HG02610 (cell line): ENCODE measurements around the gene EHD4.

Experiments used
- ATAC-seq: cut with Tn5 transposase; IDR thresholded peaks from one replicate; pipeline ENCODE4 v1.9.1; 2021; ENCODE audit warnings: mild to moderate bottlenecking, moderate library complexity; ENCODE audit not compliant: unreplicated experiment

The EHD4 gene

GRCh38 chr15:41940441-41940857 lies 31.9 kb downstream of the EHD4 start:
- no peak for ATAC-seq

DNA sequence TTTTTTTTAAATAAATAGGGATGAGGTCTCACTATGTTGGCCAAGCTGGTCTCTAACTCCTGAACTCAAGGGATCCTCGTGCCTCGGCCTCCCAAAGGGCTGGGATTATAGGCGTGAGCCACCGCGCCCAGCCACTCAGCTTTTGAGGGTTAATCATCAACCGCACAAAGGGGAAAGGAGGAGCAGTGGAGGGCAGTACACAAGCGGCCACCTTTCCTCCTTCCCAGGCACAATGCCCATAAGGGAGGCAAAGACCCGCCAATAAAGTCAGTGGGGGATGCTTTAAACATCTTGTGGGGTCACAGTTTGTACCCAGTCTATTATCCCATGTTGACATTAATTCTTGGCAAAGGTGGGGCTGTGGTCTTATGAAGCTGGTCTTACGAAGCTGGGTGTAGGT lies 32.4 kb downstream of the EHD4 start:
- no peak for ATAC-seq

- ATAC-seq, result no peak
Measured at GRCh38 chr15:41937568-41937923, 34.8 kb downstream of the EHD4 start.

GRCh38 chr15:41936649-41937567 lies 35.4 kb downstream of the EHD4 start:
- ATAC-seq, result no peak

- no peak for ATAC-seq
Measured at GRCh38 chr15:41936155-41936554, 36.2 kb downstream of the EHD4 start.

GRCh38 chr15:41935566-41936020 lies 36.8 kb downstream of the EHD4 start:
- no peak for ATAC-seq

GRCh38 chr15:41934843-41935242 lies 37.5 kb downstream of the EHD4 start:
- ATAC-seq, result no peak

DNA sequence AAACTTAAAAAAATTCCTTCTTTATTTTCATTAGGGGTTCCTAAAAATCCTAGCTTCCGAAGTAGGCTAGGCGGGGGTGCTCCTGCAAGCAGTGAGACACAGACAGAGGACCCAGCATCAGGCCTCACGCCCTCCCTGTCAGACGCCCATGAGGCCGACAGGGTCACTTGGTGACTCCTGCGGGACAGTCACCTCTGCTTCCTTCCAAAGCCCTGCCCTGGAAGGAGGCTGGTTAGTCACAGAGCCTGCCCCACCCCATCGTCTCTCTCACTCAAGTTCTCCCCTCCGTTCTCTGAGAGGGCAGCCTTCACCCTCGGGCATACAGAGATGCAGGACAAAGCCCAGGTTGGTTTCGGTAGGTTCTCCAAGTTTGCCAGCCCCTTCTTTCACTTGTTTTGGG lies 38.6 kb downstream of the EHD4 start:
- no peak for ATAC-seq

- ATAC-seq, result no peak
Measured at GRCh38 chr15:41933326-41933725, 39.0 kb downstream of the EHD4 start.

GRCh38 chr15:41932511-41933289 lies 39.7 kb downstream of the EHD4 start:
- no peak for ATAC-seq

- ATAC-seq, result no peak
Measured at GRCh38 chr15:41932101-41932500, 40.3 kb downstream of the EHD4 start.

GRCh38 chr15:41930867-41931222 lies 41.5 kb downstream of the EHD4 start:
- no peak for ATAC-seq

GRCh38 chr15:41930221-41930866 lies 42.0 kb downstream of the EHD4 start:
- no peak for ATAC-seq

- ATAC-seq, result peak; percentile 78
Measured at GRCh38 chr15:41928637-41929620, 43.4 kb downstream of the EHD4 start.

- ATAC-seq, result no peak
Measured at GRCh38 chr15:41928100-41928499, 44.3 kb downstream of the EHD4 start.

DNA sequence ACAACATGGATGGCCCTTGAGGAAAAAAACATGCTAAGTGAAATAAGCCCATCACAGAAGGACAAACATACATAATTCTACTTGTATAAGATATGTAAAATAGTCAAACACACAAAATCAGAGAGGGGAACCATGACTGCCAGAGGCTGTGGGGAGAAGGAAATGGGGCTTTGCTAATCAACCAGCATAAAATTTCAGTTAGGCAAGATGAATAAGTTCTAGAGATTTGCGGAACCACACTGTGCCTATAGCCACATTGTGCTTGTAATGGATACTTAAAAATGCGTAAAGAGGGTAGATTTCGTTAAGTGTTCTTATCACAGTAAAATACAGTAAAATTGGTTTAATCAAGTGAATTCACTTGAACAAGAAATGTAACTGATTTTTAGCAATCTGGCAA lies 44.8 kb downstream of the EHD4 start:
- no peak for ATAC-seq

GRCh38 chr15:41926185-41927056 lies 45.9 kb downstream of the EHD4 start:
- ATAC-seq, result no peak

DNA sequence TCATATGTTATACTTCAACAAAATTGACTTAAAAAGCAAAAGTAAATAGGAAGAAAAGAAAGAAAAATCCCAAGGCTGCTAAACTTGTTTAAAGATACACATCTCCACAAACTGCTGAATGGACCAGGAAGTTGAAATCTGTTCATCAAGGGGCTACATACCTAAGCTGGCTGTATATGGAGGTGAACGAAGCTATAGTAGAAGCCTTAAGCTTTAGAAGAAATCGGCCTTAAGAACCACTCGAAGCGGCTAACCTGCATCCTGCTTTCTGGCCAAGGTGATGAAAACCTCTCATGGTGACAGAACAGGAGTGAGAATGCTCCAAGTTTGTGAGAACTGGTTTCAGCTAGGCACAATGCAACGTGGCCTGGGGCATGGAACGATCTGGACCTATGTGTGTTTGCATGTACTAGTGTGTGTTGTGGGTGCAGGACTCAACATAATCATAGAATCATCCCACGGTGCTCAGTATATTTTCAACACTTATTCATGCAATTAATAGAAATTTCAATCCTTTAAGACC lies 47.2 kb downstream of the EHD4 start:
- ATAC-seq, result no peak

DNA sequence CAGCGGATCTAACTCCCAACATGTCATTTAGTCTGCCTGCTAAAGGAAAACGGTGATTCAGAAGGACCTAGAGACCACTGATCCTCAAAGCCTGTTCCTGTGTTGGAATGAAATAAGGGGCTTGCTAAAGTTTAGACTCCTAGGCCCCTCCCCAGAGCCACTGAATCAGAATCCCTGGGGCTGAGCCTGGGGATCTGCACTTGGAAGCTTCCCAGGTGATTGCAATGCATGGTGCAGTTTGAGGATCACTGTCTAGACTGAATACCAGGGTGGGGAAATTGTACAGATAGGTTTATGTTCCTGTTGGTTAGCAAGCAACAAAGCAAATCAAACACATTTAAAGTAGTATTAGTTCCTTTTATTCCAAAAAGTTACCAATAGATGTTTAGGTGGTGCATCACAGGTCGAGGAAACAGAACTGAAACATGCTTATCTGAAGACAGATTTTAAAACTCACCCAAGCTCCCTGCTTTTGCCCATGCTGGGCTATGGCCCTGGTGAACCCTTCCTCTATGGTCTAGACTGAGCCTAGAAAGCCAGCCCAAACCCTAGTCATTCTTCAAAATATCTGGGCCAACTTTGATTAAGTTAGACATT lies 48.9 kb downstream of the EHD4 start:
- no peak for ATAC-seq
